NT2/D1 (cell line): ENCODE data around the gene NENF.

Experiments used
- SUZ12 ChIP-seq: IDR thresholded peaks from 2 replicates; pipeline ENCODE4 v1.6.1; 2011; ENCODE audit not compliant: insufficient read length, insufficient read depth; ENCODE audit errors: extremely low read depth
- YY1 ChIP-seq: IDR thresholded peaks from 2 replicates; pipeline ENCODE4 v1.6.1; 2011; ENCODE audit not compliant: insufficient read length, insufficient read depth
- ZNF274 ChIP-seq: IDR thresholded peaks from 2 replicates; pipeline ENCODE4 v1.6.1; 2011; ENCODE audit warnings: mild to moderate bottlenecking, low read depth, low read length

GRCh38 chr1:212440419-212440818 lies 7.7 kb downstream of the NENF start:
- TF ChIP-seq YY1 (no peak), ZNF274 (no peak), SUZ12 (no peak)
